Breast epithelium (tissue), 3 donors: ENCODE results near the gene SRSF4.

Experiments used
- POLR2A ChIP-seq: fragments of 450-650 bp; IDR thresholded peaks from one replicate; pipeline ENCODE4 v1.6.1; 2016; ENCODE audit warnings: antibody characterized with exemption, mild to moderate bottlenecking, moderate library complexity
- POLR2AphosphoS5 ChIP-seq, 3 donors: sonication (generic); formaldehyde crosslinking; IDR thresholded peaks; one replicate each; pipeline ENCODE4 v1.6.1; 2017; ENCODE audit warnings: antibody characterized with exemption in 3 of 3
- TF ChIP-seq, protein P1 (sequence below), 3 donors: fragments of 450-650 bp; IDR thresholded peaks; one replicate each; pipeline ENCODE4 v1.5.1; 2016 to 2017; ENCODE audit warnings: antibody characterized with exemption in 3 of 3, mild to moderate bottlenecking in 3 of 3, moderate library complexity in 3 of 3

GRCh38 chr1:29105822-29106221 is 75.9 kb downstream of the SRSF4 start:
- TF ChIP-seq, protein P1, sequence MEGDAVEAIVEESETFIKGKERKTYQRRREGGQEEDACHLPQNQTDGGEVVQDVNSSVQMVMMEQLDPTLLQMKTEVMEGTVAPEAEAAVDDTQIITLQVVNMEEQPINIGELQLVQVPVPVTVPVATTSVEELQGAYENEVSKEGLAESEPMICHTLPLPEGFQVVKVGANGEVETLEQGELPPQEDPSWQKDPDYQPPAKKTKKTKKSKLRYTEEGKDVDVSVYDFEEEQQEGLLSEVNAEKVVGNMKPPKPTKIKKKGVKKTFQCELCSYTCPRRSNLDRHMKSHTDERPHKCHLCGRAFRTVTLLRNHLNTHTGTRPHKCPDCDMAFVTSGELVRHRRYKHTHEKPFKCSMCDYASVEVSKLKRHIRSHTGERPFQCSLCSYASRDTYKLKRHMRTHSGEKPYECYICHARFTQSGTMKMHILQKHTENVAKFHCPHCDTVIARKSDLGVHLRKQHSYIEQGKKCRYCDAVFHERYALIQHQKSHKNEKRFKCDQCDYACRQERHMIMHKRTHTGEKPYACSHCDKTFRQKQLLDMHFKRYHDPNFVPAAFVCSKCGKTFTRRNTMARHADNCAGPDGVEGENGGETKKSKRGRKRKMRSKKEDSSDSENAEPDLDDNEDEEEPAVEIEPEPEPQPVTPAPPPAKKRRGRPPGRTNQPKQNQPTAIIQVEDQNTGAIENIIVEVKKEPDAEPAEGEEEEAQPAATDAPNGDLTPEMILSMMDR (IDR thresholded peaks at IDR 0.05), result no peak
- no peak for TF ChIP-seq POLR2A
- no peak for TF ChIP-seq POLR2AphosphoS5 (IDR thresholded peaks at IDR 0.05)
